ENCODE data around the gene PIK3C3.

DNA sequence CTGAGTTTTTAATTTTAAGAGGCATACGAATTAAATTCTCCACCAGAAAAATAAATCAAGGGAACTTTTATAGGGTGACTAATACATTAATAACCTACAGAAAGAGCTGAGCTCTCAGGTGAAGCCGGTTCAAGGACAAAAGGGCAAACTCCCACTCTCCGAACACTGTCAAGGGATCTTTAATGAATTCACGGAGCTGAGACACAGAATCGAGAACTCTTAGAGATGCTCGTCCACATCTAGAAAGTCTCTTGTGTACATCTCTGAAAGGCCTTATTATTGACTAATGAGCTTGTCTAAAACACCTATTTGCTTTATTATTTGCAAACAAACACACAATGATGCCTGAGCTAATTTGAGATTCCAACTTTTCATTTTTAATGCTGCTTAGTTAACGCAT is 33.3 kb upstream of the PIK3C3 start:
- TF ChIP-seq CTCF (IDR thresholded peaks at IDR 0.05): no peak
- TF ChIP-seq POLR2A (IDR thresholded peaks at IDR 0.05): no peak
- no peak for TF ChIP-seq POLR2AphosphoS5 (IDR thresholded peaks at IDR 0.05)

Data from suprapubic skin (tissue), 4 donors.